Duodenal mucosa (tissue), 2 donors: ENCODE data around the gene APEH.

Source experiments
- H3K27ac ChIP-seq: one replicate; pipeline ENCODE4 v1.7.0; 2013; ENCODE audit warnings: low read depth, low read length
- H3K27me3 ChIP-seq, 2 donors: one replicate each; pipeline ENCODE4 v1.7.0; 2013; ENCODE audit warnings: low read length in 2 of 2, control low read depth in 1 of 2; ENCODE audit not compliant: insufficient read depth in 2 of 2, control insufficient read depth in 1 of 2
- H3K36me3 ChIP-seq, 2 donors: one replicate each; pipeline ENCODE4 v1.7.0; 2013; ENCODE audit warnings: low read length in 2 of 2, control low read depth in 1 of 2; ENCODE audit not compliant: insufficient read depth in 2 of 2, control insufficient read depth in 1 of 2
- H3K4me1 ChIP-seq, 2 donors: one replicate each; pipeline ENCODE4 v1.7.0; 2013; ENCODE audit warnings: low read length in 2 of 2, control low read depth in 1 of 2; ENCODE audit not compliant: insufficient read depth in 2 of 2, control insufficient read depth in 1 of 2
- H3K4me3 ChIP-seq, 2 donors: one replicate each; pipeline ENCODE4 v1.7.0; 2013; ENCODE audit warnings: low read length in 2 of 2, low read depth in 1 of 2
- H3K9ac ChIP-seq, 2 donors: one replicate each; pipeline ENCODE4 v1.7.0; 2013; ENCODE audit warnings: low read length in 2 of 2, low read depth in 1 of 2
- H3K9me3 ChIP-seq, 2 donors: one replicate each; pipeline ENCODE4 v1.7.0; 2013; ENCODE audit warnings: low read length in 2 of 2, control low read depth in 1 of 2; ENCODE audit not compliant: control insufficient read depth in 1 of 2

The APEH gene

DNA sequence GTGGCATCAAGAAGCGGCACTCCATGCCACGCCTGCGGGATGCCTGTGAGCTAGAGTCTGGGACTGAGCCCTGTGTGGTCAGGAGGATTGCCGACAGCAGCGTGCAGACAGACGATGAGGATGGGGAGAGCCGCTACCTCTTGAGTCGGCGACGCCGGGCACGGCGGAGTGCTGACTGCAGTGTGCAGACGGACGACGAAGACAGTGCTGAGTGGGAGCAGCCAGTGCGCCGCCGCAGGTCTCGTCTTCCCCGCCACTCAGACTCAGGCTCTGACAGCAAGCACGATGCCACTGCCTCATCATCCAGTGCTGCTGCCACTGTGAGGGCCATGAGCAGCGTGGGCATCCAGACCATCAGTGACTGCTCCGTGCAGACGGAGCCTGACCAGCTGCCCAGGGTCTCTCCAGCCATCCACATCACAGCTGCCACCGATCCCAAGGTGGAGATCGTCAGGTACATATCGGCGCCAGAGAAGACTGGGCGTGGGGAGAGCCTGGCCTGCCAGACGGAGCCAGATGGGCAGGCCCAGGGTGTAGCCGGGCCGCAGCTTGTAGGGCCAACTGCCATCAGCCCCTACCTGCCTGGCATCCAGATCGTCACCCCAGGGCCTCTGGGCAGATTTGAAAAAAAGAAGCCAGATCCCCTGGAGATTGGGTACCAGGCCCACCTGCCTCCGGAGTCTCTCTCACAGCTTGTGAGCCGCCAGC lies 16.8 kb upstream of the APEH start:
- Histone ChIP-seq H3K9ac (no peak overlapping the region), H3K4me1 (peaks cover 0 to 4% of the 10 kb centered on the region in 2 donors), H3K36me3 (no peaks in the 10 kb centered on the region), H3K27ac (no peak overlapping the region), H3K4me3 (no peak overlapping the region), H3K27me3 (no peaks in the 10 kb centered on the region), H3K9me3 (no peaks in the 10 kb centered on the region)

DNA sequence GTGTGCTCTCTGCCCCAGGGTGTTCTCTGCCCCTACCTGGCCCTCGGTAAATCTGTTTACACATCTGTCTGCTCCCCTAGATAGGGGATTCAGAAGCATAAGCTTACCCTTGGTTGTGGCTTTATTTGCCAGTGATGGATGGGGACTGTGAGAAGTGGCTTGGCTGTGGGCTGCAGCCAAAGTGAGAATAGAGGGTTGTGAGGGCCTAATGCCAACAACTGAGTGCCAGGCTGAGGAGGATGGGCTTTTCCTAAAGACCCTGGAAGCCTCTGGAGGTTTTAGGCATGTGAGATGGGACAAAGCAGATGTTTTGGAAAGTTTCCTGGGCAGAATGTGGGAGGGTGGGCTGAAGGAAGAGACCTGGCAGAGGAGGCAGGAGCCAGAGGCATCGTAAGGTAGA lies 15.4 kb upstream of the APEH start:
- no peak overlapping the region for H3K4me3 ChIP-seq
- no peaks in the 10 kb centered on the region for H3K9me3 ChIP-seq
- H3K27ac ChIP-seq = no peak overlapping the region
- H3K27me3 ChIP-seq = no peaks in the 10 kb centered on the region
- H3K9ac ChIP-seq = no peak overlapping the region
- peaks cover 0 to 4% of the 10 kb centered on the region in 2 donors for H3K4me1 ChIP-seq
- H3K36me3 ChIP-seq = no peaks in the 10 kb centered on the region

DNA sequence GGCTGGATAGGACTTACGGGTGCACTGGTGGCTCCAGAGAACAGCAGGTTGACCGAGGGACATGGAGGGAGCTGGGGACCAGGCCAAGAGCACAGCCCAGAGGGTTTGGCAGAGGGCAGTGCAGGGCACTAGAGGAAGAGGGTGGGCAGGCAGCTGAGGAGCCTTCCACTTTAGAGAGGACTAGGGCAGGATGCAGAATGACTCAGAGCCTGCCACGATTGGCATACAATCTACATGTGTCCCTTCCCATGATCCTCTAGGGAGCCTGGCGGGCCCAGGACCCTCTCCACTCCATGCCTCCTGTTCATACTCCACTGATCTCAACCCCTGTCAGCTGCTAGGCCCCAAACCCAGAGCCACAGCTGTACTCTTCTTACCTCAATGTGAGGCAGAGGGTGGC lies 14.4 kb upstream of the APEH start:
- Histone ChIP-seq H3K4me3 (no peak overlapping the region), H3K27me3 (no peaks in the 10 kb centered on the region)

DNA sequence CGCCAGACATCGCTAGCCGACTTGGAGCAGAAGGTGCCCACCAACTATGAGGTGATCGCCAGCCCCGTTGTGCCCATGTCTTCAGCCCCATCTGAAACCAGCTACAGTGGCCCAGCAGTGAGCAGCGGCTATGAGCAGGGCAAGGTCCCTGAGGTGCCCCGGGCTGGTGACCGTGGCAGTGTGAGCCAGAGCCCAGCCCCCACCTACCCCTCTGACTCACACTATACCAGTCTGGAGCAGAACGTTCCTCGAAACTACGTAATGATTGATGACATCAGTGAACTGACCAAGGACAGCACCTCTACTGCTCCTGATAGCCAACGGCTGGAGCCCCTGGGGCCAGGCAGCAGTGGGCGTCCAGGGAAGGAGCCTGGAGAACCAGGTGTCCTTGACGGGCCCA lies 12.9 kb upstream of the APEH start:
- no peaks in the 10 kb centered on the region for H3K36me3 ChIP-seq

More for the DNA sequence above, 14.4 kb upstream of the APEH start:
- H3K36me3 ChIP-seq = no peaks in the 10 kb centered on the region
- H3K9ac ChIP-seq = no peak overlapping the region
- no peak overlapping the region for H3K27ac ChIP-seq
- no peaks in the 10 kb centered on the region for H3K9me3 ChIP-seq
- peaks cover 0 to 4% of the 10 kb centered on the region in 2 donors for H3K4me1 ChIP-seq

GRCh38 chr3:49662021-49662420 lies 12.1 kb upstream of the APEH start:
- Histone ChIP-seq H3K36me3 (no peaks in the 10 kb centered on the region), H3K27ac (no peak overlapping the region), H3K4me3 (no peak overlapping the region), H3K27me3 (no peaks in the 10 kb centered on the region), H3K9me3 (no peaks in the 10 kb centered on the region), H3K9ac (no peak overlapping the region), H3K4me1 (no peaks in the 10 kb centered on the region)

More for the DNA sequence above, 12.9 kb upstream of the APEH start:
- Histone ChIP-seq H3K27me3 (no peaks in the 10 kb centered on the region), H3K4me3 (no peak overlapping the region), H3K4me1 (no peaks in the 10 kb centered on the region), H3K27ac (no peak overlapping the region), H3K9ac (no peak overlapping the region), H3K9me3 (no peaks in the 10 kb centered on the region)

GRCh38 chr3:49662720-49663413 lies 11.3 kb upstream of the APEH start:
- Histone ChIP-seq H3K27ac (no peak overlapping the region), H3K4me3 (no peak overlapping the region), H3K27me3 (peaks cover 0 to 3% of the 10 kb centered on the region in 2 donors), H3K4me1 (no peaks in the 10 kb centered on the region), H3K9me3 (no peaks in the 10 kb centered on the region), H3K9ac (no peak overlapping the region), H3K36me3 (no peaks in the 10 kb centered on the region)

- H3K27ac ChIP-seq = no peak overlapping the region
- no peak overlapping the region for H3K9ac ChIP-seq
- H3K4me1 ChIP-seq = no peaks in the 10 kb centered on the region
- peaks cover 0 to 3% of the 10 kb centered on the region in 2 donors for H3K27me3 ChIP-seq
- H3K9me3 ChIP-seq = no peaks in the 10 kb centered on the region
- H3K4me3 ChIP-seq = no peak overlapping the region
- no peaks in the 10 kb centered on the region for H3K36me3 ChIP-seq
Observed at GRCh38 chr3:49663831-49664230, 10.3 kb upstream of the APEH start.

- no peak overlapping the region for H3K27ac ChIP-seq
- H3K4me1 ChIP-seq = no peaks in the 10 kb centered on the region
- H3K36me3 ChIP-seq = no peaks in the 10 kb centered on the region
- no peak overlapping the region for H3K4me3 ChIP-seq
- peaks cover 0 to 3% of the 10 kb centered on the region in 2 donors for H3K27me3 ChIP-seq
- H3K9me3 ChIP-seq = no peaks in the 10 kb centered on the region
- no peak overlapping the region for H3K9ac ChIP-seq
Observed at GRCh38 chr3:49664300-49664699, 9.9 kb upstream of the APEH start.

GRCh38 chr3:49665822-49666519 lies 8.2 kb upstream of the APEH start:
- Histone ChIP-seq H3K9ac (no peak overlapping the region), H3K4me3 (no peak overlapping the region), H3K36me3 (no peaks in the 10 kb centered on the region), H3K9me3 (no peaks in the 10 kb centered on the region), H3K4me1 (no peaks in the 10 kb centered on the region), H3K27ac (no peak overlapping the region), H3K27me3 (peaks cover 0 to 3% of the 10 kb centered on the region in 2 donors)

DNA sequence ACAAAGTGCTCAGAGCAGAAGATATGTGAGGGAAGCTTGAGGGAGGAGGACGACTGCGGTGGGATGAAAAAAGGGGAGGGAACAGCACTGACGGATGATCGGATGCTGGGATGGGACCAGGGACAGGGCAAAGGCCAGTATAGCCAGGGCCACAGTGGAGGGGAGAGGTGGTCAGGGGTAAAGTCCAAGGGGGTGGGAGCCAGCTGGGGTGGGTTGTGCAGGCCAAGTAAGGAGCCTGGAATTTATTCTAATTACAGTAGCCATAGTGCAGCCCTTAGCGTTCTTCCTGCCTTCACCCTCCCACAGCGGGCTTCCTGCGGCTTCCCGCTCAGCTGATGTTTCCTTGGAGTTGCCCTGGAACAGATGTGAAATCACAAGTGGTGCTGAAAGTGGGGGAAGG lies 7.6 kb upstream of the APEH start:
- Histone ChIP-seq H3K9me3 (no peaks in the 10 kb centered on the region), H3K36me3 (no peaks in the 10 kb centered on the region), H3K27me3 (peaks cover 0 to 3% of the 10 kb centered on the region in 2 donors), H3K9ac (no peak overlapping the region), H3K4me3 (no peak overlapping the region), H3K4me1 (no peaks in the 10 kb centered on the region), H3K27ac (no peak overlapping the region)
